GM19043 (cell line): ENCODE data around the gene ACTL10.

Experiments
- ATAC-seq: cut with Tn5 transposase; IDR thresholded peaks from one replicate; pipeline ENCODE4 v1.9.1; 2021; ENCODE audit warnings: low read depth; ENCODE audit not compliant: unreplicated experiment

Gene ACTL10

DNA sequence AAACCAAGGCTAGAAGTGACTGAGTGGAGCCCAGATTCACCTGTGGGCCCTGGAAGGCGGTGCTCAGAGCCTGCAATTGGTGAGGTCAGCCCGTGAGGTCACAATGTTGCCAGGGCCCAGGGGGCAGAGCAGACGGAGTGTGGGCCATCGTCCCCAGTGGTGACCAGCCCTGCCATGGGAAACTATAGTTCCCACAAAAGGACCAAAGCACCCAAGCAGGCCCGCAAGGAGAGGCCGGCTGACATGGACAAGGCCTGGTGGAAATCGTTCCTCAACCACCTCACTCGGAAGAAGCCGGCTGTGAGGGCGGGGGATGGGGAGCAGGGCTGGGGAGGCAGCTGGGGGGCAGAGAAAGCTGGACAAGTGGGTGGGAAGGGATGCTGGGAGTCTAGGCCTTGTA lies 4.6 kb upstream of the ACTL10 start, which contains the start of gene C20orf144:
Gene C20orf144, plus strand, starts transcription at position 156 of the 400 bp plus-strand sequence. Its CDS starts 19 bp downstream, at position 175.
- ATAC-seq = no peak

GRCh38 chr20:33663161-33664084 lies 3.3 kb upstream of the ACTL10 start:
- ATAC-seq = peak; percentile 49

DNA sequence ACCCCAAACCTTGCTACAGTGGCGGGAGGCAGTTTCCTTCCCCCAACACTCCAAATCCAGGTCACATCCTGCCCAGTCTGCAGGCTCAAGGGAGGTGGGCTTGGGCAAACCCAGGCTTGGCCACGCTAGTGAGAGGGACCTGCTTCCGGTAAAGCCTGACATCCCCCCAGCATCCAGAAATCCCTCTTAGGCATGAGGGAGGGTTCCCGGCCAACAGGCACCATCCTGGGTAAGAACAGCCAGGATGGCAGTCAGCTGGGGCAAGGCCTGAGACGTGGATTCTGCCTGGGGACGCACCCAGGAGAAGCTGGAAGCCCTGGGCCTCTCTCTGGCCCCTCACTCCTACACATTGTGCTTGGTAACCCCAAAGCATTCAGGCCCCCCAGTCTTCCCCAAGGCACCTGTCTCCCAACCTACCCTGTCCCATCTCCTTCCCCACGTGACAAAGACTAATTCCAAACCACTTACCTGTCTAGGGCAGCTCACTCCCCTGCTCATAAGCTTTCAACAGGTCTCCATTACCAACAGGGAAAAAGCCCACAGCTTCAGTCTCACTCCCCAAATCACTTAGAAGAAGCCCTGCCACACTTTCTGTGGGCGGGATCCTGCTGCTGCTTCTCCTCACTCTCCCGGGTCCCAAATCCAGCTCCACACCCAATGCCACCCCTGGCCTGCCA lies 2.5 kb upstream of the ACTL10 start:
- no peak for ATAC-seq

GRCh38 chr20:33664762-33665144 lies 2.0 kb upstream of the ACTL10 start:
- ATAC-seq = no peak

GRCh38 chr20:33667245-33667675 lies 517 bp downstream of the ACTL10 start:
- ATAC-seq = no peak

GRCh38 chr20:33667676-33668465 lies 1.1 kb downstream of the ACTL10 start:
- ATAC-seq = no peak

DNA sequence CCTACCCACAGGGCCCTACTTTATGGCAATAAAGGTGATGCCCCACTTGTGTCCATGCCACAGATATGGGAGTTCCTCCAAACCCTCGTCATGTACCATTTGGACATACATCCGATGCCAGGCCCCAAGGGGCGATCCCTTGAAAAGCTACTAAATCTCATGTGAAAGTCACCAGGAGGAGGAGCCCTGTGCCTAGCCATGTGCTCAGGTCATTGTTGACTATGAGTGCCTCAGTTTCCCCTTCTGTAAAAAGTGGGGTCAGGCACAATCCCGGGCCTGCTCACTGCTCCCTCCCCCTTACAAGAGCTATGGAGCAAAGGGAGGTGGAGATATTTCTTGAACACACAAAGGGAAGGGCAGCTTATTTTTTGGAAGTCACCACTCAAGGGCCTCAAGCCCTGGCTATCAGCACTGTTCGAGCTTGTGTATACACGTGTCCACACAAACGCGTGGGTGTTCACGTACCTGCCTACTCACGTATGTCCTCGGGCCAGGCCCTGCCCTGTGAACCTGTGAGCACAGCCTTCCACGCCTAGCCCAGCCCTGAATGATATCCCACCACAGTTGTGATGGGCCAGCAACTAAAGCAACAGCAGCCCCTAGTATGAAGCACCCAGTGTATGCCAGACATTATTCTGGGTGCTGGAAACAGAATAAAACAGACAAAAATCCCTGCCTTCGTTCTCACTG lies 1.9 kb downstream of the ACTL10 start:
- no peak for ATAC-seq

GRCh38 chr20:33669224-33669623 lies 2.5 kb downstream of the ACTL10 start:
- ATAC-seq = no peak

DNA sequence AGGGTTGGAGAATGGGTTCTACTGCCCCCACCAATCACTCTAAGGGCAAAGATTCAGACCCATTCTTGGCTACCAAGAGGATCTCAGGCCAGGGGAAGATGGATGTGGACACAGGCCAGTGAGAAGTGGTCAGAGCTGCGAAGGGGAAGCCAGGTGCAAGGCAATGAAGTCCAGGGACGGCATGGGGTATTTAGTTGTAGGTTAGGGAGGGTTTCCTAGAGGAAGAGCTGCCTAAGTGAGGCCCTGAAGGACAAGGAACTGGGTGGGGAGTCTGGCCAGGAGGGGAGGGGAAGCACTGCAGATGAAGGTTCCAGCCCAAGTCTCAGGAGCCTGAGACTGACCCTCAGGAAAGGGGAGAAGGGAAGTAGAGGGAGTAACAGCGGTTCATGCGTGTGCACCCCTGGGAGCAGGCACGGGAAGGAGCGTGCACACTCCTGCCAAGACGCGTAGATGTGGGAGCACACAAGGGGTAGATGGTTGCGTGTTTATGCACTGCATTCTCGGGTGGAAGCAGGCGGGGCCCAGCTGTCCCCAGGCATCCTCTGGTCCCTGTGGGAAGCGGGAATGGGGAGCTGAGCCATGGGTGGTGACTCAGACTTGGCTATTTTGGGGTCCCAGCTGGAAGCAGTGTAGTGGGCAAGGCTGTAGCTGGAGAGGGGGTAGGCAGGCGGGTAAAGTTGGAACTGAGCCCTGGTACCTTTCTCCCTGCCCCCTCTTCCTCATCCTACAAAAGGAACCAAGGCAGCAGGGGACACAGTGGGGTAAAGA lies 3.3 kb downstream of the ACTL10 start:
- ATAC-seq = no peak

DNA sequence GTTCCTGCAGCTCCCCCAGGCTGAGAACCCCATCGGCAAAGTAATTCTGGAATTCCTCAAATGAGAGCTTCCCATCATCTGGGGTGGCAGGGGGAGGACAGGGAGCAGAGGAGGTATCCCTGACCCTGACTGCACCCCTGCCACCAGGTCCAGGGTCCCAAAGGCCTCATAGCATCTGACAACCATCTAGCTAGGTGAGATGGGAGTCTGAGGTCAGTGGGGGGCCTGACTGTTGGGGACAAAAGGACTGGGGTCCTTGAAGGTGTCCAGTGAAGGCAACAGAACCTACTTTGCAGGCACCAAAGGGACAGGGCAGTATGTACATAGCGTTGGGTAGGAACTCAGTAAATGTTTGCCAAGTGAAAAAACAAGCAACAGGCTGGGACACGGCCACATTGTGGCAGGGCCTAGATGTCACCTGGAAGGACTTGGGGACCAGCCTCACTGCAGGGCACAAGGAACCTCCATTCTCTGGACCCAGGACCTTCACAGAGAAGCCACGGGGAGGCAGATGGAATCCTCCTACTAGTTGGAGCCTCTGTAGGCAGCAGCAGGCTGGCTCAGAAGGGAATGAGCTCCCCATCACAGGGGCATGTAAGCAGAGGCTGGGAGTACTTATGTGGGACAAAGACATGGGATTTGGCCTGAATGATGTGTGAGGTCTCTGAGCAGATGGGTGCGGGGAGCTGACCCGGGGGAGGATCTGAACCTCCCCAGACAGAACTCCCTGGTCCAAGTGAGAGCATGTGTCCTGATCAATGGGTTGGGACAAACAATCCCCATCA lies 4.2 kb downstream of the ACTL10 start:
- no peak for ATAC-seq

- no peak for ATAC-seq
Observed at GRCh38 chr20:33671573-33672288, 5.0 kb downstream of the ACTL10 start.

GRCh38 chr20:33672426-33673113 lies 5.8 kb downstream of the ACTL10 start:
- ATAC-seq = no peak

- ATAC-seq = no peak
Observed at GRCh38 chr20:33673114-33673409, 6.3 kb downstream of the ACTL10 start.

DNA sequence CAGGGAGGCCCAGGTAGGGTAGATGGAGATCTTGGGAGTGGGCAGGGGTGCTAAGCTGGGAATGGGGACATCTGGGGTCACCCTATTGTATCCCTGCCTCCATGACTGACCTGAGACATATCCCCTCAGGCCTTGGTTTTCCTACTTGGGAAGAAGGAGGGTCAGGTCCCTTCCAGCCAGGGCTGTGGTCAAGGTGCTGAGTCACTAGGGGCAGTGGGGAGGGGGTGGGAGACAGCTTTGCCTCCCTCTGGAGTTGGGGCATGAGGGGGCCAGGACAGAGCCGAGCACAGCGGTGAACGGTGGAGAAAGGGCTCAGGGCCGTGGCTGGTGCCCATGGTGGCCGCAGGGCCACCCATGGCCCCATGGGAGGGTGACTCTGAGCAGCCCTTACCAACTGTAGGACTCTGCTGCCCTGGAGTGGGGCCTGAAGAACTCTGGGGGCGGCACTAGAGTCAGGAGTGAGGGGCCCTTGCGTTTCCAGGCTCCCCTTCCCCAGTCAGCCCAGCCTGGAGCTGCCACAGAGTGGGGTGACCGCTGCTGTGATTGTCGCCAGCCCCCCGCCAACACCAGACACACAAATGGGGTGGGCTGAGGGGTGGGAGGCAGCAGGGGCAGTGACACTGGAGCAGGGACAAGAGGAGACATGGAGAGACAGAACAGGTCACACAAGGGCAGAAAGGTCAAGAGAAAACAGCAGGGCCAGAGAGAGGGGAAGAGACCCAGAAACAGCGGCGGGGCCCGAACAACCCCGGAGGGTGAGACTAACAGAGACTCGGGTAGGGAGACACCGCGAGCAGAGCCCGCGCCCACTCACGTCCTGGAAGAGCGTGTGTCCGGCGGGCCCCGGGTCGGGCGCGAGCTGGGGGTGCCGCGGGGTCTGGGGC lies 6.9 kb downstream of the ACTL10 start:
- no peak for ATAC-seq

GRCh38 chr20:33674294-33675135 lies 7.8 kb downstream of the ACTL10 start, which contains the start of gene NECAB3:
TSS of gene NECAB3 (minus strand) at chr20:33674428. CDS start at chr20:33674352, 76 bp downstream.
- ATAC-seq = peak; percentile 73
